ENCODE data around the gene CAMKMT.

Gene CAMKMT

GRCh38 chr2:44772131-44772530 is 410.4 kb downstream of the CAMKMT start:
- DNase-seq (ENCODE audit: low spot score) = no peak

GRCh38 chr2:44772669-44773378 is 411.1 kb downstream of the CAMKMT start:
- DNase-seq (ENCODE audit: low spot score) = no peak

GRCh38 chr2:44774826-44775492 is 413.2 kb downstream of the CAMKMT start:
- DNase-seq (ENCODE audit: low spot score) = no peak

DNA sequence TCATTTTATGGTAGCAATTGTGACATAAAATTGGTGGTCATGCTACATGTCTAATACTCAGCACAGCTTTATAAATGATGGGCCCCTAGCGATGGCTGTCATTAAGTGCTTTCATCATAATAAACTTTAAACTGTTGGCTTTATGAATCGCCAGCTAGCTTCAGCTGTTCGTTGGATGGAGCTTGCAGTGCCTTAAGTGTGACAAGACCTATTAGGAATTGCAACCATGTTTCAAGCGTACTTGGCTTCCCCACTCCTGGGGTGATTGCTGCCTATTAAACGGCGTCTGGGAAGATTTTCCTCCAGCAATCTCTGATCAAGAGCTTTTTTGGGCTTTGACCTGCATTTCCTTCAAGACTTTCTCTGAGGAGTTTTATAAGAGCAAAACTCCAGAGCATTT is 415.3 kb downstream of the CAMKMT start:
- DNase-seq (ENCODE audit: low spot score) = no peak

- DNase-seq (ENCODE audit: low spot score) = no peak
These were observed 415.8 kb downstream of the CAMKMT start for GRCh38 chr2:44777537-44777936.

DNA sequence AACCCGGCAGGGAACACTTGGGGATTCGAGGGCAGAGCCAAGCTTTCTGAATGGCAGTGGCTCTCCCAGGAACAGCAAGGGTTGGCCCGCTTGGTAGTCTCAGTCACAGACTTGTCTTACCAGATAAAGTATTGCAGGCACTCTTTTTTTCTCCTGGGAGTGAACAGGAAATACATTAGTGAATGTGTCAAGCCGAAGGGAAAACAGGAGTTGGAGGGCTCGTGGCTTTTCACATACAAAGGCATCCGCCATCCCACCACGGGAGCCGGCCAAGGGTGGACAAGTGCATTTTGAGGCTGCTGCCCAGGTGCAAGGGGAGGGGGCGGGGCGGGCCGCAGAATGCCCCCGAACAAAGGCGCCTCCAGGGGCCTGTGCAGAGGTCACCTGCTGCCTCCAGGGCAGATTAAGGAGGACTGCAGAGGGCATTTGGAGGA is 416.5 kb downstream of the CAMKMT start:
- no peak for DNase-seq (ENCODE audit: low spot score)

DNA sequence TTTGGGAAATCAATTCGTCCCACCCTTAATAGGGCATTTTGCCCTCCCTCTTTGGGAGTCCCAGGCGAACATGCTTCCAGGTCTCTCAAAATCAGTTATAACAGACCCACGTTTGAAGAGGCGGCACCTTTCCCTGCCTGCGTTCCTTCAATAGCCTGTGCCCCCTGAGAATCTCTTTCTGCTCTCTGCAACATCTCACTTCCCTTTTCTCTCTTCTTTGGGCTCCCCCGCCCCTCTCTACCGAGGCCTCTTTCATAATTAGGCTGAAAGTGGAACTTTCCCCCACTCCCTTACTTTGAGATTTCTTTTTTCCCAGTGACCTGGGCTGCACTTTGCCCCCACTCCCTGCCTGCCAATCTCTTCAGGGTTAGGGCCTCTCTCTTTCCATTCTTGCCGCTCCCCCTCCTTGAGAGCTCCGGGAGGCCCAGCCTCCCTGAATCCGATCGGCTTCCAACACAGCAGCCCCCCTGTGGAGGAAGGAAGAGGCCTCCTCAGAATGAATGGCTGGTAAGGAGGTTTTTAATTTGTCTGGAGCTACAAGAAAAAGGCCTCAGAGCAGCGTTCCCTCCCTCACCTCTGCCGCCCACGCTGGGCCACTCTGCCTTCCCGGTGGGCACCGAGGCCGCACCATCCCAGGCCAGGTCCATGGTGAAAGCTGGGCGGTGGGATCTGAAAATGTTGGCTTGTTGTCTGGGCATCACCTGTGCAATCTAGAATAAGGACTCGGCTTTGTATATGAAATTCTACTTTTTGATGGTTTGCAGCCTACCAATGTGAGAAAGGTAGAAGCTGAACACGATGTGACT is 417.1 kb downstream of the CAMKMT start:
- DNase-seq (ENCODE audit: low spot score) = no peak

DNA sequence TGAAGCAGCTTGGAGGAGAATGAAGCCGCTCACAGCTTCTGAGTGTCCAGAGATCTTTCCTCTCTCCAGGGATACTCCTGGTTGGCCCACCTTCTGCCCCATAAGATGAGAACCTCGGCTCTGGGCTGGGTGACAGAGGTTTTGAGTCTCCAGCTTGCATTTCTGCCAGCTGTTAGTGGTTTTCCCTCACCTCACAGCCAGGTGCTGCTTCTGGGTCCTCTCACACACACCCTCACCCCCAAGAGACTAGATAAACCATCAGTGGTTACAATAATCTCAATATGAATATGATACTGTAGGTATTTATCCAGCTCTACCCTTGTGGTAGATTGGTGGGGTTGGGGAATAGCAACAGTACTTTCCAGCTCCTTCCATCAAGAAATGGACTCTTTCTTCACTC is 418.0 kb downstream of the CAMKMT start:
- no peak for DNase-seq (ENCODE audit: low spot score)

DNA sequence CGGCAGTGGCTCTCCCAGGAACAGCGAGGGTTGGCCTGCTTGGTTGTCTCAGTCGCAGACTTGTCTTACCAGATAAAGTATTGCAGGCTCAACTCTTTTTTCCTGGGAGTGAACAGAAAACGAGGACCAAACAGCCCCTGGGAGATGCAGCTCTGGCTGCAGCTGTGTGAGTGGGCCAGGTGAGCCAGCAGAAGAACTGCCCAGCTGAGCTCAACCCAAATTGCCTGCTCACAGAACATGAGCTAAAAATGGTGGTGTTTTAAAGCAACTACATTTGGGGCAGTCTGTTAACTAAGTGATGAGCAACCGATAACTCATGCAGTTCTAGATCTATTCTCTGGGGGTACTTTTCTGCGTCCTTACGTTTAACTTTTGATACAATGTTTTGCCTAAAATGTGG is 418.7 kb downstream of the CAMKMT start:
- no peak for DNase-seq (ENCODE audit: low spot score)

GRCh38 chr2:44785433-44785832 is 423.7 kb downstream of the CAMKMT start:
- no peak for DNase-seq (ENCODE audit: low spot score)

GRCh38 chr2:44786045-44786816 is 424.5 kb downstream of the CAMKMT start:
- no peak for DNase-seq (ENCODE audit: low spot score)

DNA sequence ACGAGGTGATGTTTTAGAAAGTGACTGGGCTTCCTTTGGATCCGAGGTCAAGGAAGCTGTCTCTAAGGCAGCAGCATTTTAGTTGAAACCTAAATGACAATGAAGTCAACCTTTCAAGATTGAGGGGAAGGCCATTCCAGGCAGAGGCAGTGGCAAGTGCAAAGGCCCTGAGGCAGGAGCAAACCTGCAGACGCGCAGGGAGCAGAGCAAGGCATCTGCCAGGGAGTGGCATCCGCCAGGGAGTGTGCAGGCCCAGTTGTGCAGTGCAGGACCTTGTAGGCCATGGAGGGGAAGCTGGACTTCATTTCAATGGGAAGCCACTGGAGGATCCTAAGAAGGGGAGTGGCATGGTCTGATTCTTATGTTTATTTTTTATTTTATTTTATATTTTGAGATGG is 425.1 kb downstream of the CAMKMT start:
- DNase-seq (ENCODE audit: low spot score) = no peak

DNA sequence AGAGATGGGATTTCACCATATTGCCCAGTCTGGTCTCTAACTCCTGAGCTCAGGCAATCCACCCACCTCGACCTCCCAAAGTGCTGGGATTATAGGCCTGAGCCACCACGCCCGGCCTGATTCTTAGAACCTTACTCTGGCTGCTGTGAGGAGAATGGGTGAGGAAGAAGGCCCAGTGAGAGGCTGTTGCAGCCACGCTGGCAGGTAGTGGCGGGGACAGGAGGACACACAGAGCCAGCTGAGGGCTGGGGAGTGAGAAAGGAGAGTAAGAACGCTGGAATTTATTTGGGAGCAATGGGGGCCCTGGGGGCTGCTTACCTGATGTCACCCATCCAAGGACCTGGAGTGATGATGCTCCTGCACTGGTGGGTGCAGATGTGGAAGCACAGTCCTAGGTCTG is 425.9 kb downstream of the CAMKMT start:
- DNase-seq (ENCODE audit: low spot score) = no peak

DNA sequence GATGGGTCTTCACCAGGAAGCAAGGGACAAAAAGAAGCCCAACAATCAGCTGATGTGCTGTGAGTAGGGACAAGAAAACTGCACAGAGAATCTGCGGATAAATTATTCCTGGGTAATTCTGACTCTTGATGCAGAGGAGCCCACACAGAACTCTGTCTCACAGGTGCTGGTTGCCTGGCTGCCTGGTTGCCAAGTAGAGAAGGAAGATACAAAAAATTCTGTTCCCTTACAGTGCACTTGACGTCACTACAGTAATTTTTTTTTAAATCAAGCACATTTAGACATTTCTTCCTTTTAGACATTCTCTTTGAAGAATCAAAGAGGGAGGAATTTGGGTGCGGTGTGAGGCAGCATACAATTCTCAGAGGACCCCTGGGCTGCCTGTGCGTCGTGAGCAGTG is 427.7 kb downstream of the CAMKMT start:
- no peak for DNase-seq (ENCODE audit: low spot score)

DNA sequence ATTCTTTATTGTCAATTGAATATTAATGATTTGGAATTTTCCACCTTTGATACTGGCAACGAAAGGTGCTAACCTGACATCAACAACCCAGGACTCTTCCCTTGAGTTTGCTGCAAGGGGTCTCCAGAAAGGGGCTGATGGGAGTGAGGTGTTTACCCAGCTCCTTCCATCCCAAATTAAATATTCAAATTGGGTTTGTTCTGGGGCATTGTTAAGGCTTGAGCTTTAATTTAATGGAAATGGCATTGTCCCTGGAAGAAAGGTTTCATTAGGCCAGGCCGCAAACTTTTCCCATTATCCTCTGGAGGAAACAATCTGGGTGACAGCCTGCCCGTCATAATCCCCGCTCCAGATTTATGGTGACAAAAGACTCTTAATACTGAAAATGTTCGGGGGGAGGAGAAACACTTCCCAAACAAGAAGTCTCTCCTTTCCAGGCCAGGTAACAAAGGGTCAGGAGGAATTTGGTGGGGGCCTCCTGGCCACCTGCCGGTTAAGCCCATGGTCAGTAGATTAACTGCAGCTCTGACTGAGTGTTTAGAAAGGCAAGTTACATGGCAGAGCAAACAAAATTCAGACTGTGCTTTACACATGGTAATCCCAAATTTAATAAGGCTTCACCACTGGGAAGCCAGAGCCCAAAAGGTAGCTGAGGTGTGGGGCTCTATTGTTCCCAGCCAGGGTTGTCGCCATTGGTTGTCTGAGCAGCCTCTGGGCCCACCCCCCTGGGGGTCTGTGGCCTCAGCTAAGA is 428.4 kb downstream of the CAMKMT start:
- no peak for DNase-seq (ENCODE audit: low spot score)

DNA sequence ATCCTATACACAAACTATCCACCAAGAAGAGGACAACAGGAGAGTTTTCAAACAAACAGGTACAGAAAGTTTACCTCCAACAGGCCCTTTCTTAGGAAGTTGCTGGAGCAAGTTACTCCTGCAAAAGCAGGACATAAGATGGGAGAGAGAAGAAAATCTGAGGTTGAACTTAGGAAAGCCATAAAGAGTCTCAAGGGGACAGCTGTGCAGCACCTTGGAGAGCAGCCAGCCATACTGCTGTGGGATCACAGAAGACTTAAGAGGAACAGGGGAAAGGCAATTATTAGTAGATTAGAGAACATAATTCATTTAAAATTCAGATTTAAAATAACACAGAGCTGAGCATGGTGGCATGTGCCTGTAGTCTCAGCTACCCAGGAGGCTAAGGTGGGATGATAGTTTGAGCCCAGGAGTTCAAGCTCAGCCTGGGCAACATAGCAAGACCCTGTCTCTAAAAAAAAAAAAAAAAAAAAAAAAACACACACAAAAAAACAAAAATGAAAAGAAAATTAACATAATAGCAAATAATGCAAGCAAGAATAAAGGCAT is 431.6 kb downstream of the CAMKMT start:
- DNase-seq (ENCODE audit: low spot score) = no peak

DNA sequence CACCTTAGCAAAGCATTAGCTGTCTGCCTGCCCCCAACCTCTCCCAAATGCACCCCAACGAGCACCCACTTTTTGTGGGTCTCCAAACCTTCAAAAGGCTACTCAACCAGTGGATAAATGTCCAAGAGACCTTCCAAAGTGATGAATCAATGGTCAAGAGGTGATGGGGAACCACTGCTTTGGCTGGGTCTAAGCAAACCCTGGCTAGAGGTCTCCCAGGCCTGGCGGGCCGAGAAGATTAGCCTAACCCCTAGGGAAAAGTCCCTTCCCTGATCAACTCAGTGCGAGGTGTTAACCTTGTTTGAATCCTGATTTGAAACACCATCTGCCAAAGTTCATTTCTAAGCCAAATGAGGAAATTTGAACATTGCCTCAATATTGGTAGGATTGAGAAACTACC is 435.0 kb downstream of the CAMKMT start:
- no peak for DNase-seq (ENCODE audit: low spot score)

DNA sequence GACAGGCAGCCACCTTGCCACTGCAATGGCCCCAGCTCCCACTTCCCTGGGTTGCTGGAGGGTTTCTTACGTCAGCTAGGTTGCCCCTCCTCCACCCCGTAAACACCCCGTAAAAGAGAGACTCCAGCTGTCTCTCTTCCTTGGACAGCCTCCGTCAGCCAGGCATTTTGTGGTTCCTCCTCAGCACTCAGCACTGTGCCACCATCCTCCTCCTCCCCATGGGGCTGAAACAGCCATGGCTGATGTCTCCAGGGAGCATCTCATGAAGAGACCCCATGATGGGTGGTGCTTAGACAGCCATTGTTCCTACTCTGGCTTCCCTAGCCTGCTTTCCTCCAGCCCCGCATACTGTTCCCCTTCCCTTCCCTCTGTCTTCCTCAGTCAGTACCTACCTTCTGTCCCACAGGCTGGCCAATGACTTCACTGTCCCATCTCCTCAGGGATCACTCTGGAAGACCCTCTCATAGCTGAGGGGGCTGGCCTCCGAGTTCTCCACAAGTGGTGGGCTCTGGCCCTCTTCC is 436.5 kb downstream of the CAMKMT start:
- DNase-seq (ENCODE audit: low spot score) = no peak

DNA sequence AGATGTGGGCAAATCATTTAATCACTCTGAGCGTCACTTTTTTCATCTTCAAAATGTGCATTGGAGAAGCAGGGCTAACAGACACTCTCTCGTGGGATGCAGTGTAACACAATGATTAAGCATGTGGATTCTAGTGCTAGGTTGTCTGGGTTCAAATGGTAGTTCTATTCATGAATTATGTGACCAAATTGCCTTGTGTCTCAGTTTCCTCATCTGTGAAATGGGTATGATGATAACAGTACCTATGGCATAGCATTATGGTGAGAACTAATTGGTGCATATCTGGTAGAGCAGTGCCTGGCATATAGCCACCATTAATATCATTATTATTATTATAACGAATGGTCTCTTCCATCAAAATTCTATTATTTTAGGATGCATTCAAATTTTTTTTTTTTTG is 437.4 kb downstream of the CAMKMT start:
- DNase-seq (ENCODE audit: low spot score) = no peak

DNA sequence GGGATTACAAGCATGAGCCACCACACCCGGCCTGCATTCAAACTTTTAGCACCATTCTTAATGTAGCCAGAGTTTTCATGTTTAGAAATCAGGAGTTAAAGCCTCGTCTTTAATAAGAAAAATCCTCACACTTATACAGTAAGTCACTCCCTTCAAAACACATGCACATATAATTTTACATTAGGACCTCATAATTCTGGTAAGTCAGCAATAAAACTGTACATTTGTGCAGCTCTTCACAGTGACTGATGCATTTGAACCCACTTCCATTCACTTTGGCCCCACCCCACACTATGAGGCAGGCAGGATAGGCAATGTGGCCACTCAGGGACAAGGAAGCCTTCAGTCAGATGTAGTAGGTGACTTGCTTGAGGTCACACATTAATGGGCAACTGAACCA is 438.0 kb downstream of the CAMKMT start:
- no peak for DNase-seq (ENCODE audit: low spot score)

- no peak for DNase-seq (ENCODE audit: low spot score)
These were observed 439.6 kb downstream of the CAMKMT start for GRCh38 chr2:44801289-44801840.
